Uterus (tissue), 4 donors: ENCODE data around the gene THBD. TPM values are rescaled to one million over a fixed set of nuclear protein-coding genes. Genes with fewer than 3 reads are reported as not detected.
"Not testable (repeated sequence)": the region's sequence is repeated elsewhere in the genome, so short reads cannot be mapped to it uniquely, and the experiment has no call there.

Experiments
- DNase-seq, 2 donors: peaks; one replicate each; pipeline ENCODE4 v3.0.0-alpha.2; 2019 to 2020
- H3K27ac ChIP-seq, 2 donors: fragments of 200-600 bp; sonication (generic); 1 replicate in 1 of 2; 2 replicates in 1 of 2; pipeline ENCODE4 v1.5.1; 2016 to 2018
- H3K27me3 ChIP-seq, 2 donors: fragments of 200-600 bp; sonication (generic); one replicate each; pipeline ENCODE4 v1.5.1; 2018 to 2019; ENCODE audit warnings: control low read depth in 1 of 2
- H3K36me3 ChIP-seq, 2 donors: fragments of 200-600 bp; sonication (generic); one replicate each; pipeline ENCODE4 v1.5.1; 2019; ENCODE audit warnings: control low read depth in 1 of 2
- H3K4me1 ChIP-seq, 2 donors: fragments of 200-600 bp; sonication (generic); one replicate each; pipeline ENCODE4 v1.5.1; 2018 to 2019; ENCODE audit warnings: control low read depth in 1 of 2
- H3K4me3 ChIP-seq, 2 donors: fragments of 200-600 bp; sonication (generic); 1 replicate in 1 of 2; 2 replicates in 1 of 2; pipeline ENCODE4 v1.5.1; 2018 to 2019; ENCODE audit warnings: mild to moderate bottlenecking in 1 of 2
- H3K9me3 ChIP-seq, 2 donors: fragments of 200-600 bp; sonication (generic); one replicate each; pipeline ENCODE4 v1.5.1; 2019; ENCODE audit warnings: control low read depth in 1 of 2
- POLR2A ChIP-seq, 2 donors: fragments of 450-650 bp; IDR thresholded peaks; one replicate each; pipeline ENCODE4 v1.6.1; 2016; ENCODE audit warnings: antibody characterized with exemption in 2 of 2, mild to moderate bottlenecking in 1 of 2, moderate library complexity in 1 of 2
- intact Hi-C: fragments of 100-400 bp; cut with DNase I; formaldehyde crosslinking; loops from one replicate; pipeline ENCODE4 v1.15.1; 2023; ENCODE audit warnings: low total_unique reads
- total RNA-seq, 4 donors: library from RNA; depleted of rRNA in 3 of 4; stranded (reverse); fragments of >200 nt in 3 of 4; gene quantifications; one replicate each; pipeline versions ENCODE4 v1.1.0 to v1.2.4, GENCODE V29; 2014 to 2023
- TF ChIP-seq, protein P1 (sequence below), 4 experiments: fragments of 200-600 bp in 2 of 4; fragments of 450-650 bp in 2 of 4; sonication (generic) in 2 of 4; IDR thresholded peaks; one replicate each; pipeline ENCODE4 v1.5.1; 2016 to 2019; ENCODE audit warnings: antibody characterized with exemption in 4 of 4, mild to moderate bottlenecking in 2 of 4, moderate library complexity in 1 of 4
- donor health status: DM: yes; HTN: yes; CAD: no.

Gene THBD
- total RNA-seq, 4 donors from 2014 or later, result 8.6 to 42.6 (median 28.4) TPM

DNA sequence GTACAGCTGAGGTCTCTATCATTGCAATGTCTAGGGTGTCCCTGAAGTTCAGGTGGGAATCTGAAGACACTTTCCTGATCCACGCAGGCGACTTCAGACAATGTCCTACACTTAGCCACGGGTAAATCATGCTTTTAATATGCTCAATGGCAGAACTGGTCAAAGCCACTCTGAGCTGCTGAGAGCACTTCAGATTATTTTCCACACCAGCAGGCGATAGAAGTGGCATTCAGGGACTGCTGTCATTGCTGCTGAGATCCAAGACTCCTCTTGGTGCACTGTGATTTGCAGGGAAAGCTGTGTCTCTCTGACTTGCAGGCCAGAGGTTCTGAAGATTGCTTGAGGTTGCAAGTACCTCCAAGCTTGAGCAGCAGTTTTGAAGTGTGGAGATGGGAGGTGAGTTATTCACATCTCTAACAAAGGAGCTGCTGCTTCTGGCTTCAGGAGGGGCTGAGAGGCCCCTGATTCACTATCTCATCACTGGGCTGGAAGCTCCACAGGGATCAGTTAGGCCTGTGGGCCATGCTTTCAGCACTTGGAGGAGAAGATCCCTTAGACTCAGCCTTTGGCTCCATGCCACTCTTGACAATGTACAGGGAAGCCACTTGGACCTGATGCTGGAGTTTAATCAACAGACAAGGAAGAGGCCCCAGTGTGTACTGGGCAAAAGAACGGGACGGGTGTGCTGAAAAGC is 17.3 kb downstream of the THBD start:
- H3K9me3 ChIP-seq, result no peaks in the 10 kb centered on the region
- no peaks in the 10 kb centered on the region for H3K36me3 ChIP-seq
- no peak for TF ChIP-seq POLR2A (IDR thresholded peaks at IDR 0.05)
- TF ChIP-seq, protein P1, sequence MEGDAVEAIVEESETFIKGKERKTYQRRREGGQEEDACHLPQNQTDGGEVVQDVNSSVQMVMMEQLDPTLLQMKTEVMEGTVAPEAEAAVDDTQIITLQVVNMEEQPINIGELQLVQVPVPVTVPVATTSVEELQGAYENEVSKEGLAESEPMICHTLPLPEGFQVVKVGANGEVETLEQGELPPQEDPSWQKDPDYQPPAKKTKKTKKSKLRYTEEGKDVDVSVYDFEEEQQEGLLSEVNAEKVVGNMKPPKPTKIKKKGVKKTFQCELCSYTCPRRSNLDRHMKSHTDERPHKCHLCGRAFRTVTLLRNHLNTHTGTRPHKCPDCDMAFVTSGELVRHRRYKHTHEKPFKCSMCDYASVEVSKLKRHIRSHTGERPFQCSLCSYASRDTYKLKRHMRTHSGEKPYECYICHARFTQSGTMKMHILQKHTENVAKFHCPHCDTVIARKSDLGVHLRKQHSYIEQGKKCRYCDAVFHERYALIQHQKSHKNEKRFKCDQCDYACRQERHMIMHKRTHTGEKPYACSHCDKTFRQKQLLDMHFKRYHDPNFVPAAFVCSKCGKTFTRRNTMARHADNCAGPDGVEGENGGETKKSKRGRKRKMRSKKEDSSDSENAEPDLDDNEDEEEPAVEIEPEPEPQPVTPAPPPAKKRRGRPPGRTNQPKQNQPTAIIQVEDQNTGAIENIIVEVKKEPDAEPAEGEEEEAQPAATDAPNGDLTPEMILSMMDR (IDR thresholded peaks at IDR 0.05), result no peak
- H3K27ac ChIP-seq, result no peak overlapping the region
- no peak overlapping the region for H3K4me3 ChIP-seq
- no peaks in the 10 kb centered on the region for H3K4me1 ChIP-seq
- H3K27me3 ChIP-seq, result no peaks in the 10 kb centered on the region
- no peak for DNase-seq
- intact Hi-C loops, result no loop called here

DNA sequence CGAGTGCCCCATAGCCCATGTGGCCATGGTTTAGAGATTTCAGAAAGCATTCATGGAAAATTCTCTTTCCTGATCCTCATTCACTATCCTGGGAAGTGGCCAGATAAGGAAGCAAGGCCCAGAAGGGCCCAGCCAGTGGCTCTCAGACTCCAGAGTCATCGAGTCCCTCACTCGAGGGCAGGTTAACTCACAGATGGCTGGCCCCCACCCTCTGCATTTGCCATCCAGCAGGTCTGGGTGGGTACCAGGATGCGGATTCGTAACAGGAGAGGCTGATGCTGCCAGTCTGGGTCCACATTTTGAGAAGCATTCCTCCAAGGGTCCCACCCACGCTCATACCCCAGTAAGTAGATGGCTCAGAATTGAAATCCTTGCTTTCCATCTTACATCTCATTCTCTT is 18.1 kb downstream of the THBD start:
- intact Hi-C loops, result no loop called here
- H3K4me3 ChIP-seq, result no peak overlapping the region
- no peak for DNase-seq

DNA sequence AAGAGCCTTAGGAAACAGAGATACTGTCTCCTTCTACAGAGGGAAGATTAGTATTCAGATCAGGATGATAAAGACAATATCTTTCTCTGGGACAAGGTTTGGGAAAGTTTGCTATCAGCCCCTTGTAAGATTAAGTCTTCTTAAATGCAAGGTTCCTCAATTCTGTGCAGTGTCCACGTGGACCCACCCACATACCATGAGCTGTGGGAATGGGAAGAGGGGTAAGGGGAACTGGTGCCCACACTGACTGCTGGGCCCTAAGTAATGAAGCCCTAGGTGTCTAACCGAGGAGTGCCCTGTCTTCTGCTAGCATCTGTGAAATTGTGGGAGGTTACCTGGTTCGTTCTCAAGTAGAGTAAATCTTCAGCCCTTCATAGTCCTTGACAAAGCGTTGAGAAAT is 20.1 kb downstream of the THBD start:
- intact Hi-C loops, result no loop called here
- H3K36me3 ChIP-seq, result no peaks in the 10 kb centered on the region
- no peak overlapping the region for H3K4me3 ChIP-seq
- no peak for TF ChIP-seq POLR2A (IDR thresholded peaks at IDR 0.05)
- TF ChIP-seq, protein P1 (IDR thresholded peaks at IDR 0.05), result no peak
- no peak overlapping the region for H3K27ac ChIP-seq
- no peaks in the 10 kb centered on the region for H3K4me1 ChIP-seq
- no peaks in the 10 kb centered on the region for H3K27me3 ChIP-seq
- no peaks in the 10 kb centered on the region for H3K9me3 ChIP-seq
- DNase-seq, result no peak

More for the DNA sequence above, 18.1 kb downstream of the THBD start:
- H3K9me3 ChIP-seq, result no peaks in the 10 kb centered on the region
- no peak for TF ChIP-seq POLR2A (IDR thresholded peaks at IDR 0.05)
- TF ChIP-seq, protein P1 (IDR thresholded peaks at IDR 0.05), result no peak
- H3K27ac ChIP-seq, result no peak overlapping the region
- no peaks in the 10 kb centered on the region for H3K4me1 ChIP-seq
- no peaks in the 10 kb centered on the region for H3K36me3 ChIP-seq
- H3K27me3 ChIP-seq, result no peaks in the 10 kb centered on the region

DNA sequence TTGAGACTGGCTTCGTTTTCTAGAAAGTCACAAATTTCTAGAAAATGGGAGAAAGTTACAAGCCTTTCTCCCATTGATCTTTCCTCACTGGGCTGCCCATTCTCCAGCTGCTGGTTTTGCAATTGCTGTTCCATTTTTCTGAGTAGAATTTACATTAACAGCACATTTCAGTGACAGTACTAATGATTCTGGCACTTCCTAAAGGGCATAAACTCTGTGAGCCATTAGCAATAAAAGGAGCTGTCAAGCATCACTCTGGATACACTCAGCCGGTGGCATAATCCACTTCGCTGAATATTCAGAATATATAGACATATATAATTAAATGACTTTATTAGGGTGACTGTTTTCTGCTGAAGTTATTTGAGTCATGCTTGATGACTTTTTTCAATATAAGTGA is 21.1 kb downstream of the THBD start:
- no peak overlapping the region for H3K4me3 ChIP-seq
- intact Hi-C loops, result no loop called here
- H3K27ac ChIP-seq, result no peak overlapping the region
- H3K36me3 ChIP-seq, result no peaks in the 10 kb centered on the region
- TF ChIP-seq, protein P1 (IDR thresholded peaks at IDR 0.05), result no peak
- TF ChIP-seq POLR2A (IDR thresholded peaks at IDR 0.05), result no peak
- DNase-seq, result no peak
- no peaks in the 10 kb centered on the region for H3K9me3 ChIP-seq
- H3K27me3 ChIP-seq, result no peaks in the 10 kb centered on the region
- H3K4me1 ChIP-seq, result no peaks in the 10 kb centered on the region

DNA sequence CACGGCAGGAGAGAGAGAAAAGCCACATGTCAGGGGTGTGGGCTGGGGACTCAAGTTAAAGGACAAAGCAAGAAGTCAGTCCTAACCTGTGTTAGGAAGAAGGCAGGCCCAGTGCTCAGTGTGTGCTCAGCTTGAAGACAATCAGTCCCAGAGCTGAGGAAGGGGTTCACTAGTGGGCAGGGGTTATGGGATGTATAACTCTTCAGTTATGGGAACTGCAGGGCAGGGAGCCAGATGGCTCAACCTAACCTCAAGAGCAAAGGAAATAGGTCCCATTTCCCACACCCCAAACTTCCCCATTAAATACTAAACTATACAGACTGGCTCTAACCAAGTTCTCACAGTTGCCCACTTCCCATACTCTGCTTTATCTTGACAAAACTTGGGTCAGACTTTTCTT is 21.8 kb downstream of the THBD start:
- Histone ChIP-seq H3K9me3 (no peaks in the 10 kb centered on the region), H3K36me3 (no peaks in the 10 kb centered on the region), H3K4me3 (no peak overlapping the region), H3K27me3 (no peaks in the 10 kb centered on the region), H3K27ac (no peak overlapping the region), H3K4me1 (no peaks in the 10 kb centered on the region)
- DNase-seq, result no peak
- intact Hi-C loops, result no loop called here
- TF ChIP-seq, protein P1 (IDR thresholded peaks at IDR 0.05), result no peak
- TF ChIP-seq POLR2A (IDR thresholded peaks at IDR 0.05), result no peak

DNA sequence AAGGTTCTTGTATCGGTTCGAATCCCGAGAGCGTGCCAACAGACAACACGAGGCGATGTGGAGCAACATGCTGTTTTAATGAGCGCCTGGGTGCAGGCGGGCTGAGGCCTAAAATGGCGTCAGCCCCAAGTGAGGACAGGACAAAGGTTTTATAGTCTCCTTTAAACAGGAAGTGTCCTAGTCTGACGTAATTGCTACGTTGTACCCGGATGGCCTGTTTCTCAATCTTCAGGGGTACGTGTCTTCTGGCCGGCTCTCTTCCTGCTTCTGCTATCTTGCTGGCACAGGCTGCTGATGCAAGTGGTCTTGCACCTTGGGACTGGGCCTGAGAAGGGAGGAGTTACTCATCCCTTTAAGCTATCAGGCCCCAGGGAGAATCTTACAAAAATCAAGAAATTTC is 24.0 kb downstream of the THBD start:
- intact Hi-C loops, H3K4me1 ChIP-seq, H3K4me3 ChIP-seq, H3K9me3 ChIP-seq, H3K36me3 ChIP-seq, H3K27ac ChIP-seq, DNase-seq, H3K27me3 ChIP-seq: not testable (repeated sequence)
